GM10248 (cell line): ENCODE results near the gene HUNK.

Experiments
- CTCF ChIA-PET: fragments of 300-600 bp; sonication (Branson Sonifier 250); formaldehyde crosslinking; extraction: SDS; loops from one replicate; lab custom pipeline; 2021; ENCODE audit warnings: antibody characterized with exemption; lab: Yijun Ruan, JAX
- POLR2A ChIA-PET: fragments of 350-650 bp; sonication (Branson Sonifier 250); formaldehyde crosslinking; extraction: SDS; loops from one replicate; lab custom pipeline; 2020; ENCODE audit warnings: antibody characterized with exemption; lab: Yijun Ruan, JAX
- DNase-seq: peaks from one replicate; pipeline ENCODE4 v3.0.0; 2012; ENCODE audit errors: extremely low spot score
- TF ChIP-seq, protein P1 (sequence below): IDR thresholded peaks from 2 replicates; pipeline ENCODE4 v1.5.1; 2012; ENCODE audit warnings: mild to moderate bottlenecking, low read depth; ENCODE audit errors: extremely low read depth, missing control alignments, control extremely low read depth

Gene HUNK

DNA sequence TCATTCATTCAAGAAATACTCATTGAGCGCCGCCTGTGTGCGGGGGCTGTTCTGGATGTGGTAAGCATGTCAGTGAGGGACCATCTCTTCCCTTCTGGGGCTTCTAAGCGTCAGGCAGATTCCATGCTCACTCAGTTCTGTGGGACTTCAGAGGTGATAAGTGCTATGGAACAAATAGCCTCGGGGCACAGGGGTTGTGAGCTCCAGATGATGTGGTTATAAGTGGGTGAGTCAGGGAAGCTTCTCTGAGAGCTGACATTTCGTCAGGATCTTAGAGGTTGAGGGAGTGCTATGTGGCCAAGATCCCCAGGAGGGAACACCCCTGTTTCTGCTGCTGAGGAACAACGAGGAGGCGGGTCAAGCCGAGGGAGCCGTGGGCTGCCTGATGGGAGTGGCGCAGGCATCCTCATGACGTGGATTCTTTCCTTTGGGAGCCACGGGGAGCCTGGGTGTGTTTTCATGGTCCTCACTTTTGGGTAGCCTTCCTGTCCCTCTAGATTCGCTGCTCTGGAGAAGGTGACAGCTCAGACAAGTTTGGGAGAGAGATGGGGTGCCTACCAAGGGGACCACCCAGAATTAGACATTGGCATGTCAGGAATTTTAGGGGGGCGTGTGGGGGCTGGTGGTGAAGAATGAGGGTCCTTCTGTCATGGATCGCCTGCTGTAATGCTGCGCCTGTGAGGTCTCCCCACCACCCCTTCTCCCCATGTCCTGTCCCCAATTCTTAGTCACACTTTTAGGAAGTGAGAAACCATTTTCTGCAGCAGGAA lies 38.5 kb downstream of the HUNK start:
- POLR2A ChIA-PET = no interaction called here
- TF ChIP-seq, protein P1, sequence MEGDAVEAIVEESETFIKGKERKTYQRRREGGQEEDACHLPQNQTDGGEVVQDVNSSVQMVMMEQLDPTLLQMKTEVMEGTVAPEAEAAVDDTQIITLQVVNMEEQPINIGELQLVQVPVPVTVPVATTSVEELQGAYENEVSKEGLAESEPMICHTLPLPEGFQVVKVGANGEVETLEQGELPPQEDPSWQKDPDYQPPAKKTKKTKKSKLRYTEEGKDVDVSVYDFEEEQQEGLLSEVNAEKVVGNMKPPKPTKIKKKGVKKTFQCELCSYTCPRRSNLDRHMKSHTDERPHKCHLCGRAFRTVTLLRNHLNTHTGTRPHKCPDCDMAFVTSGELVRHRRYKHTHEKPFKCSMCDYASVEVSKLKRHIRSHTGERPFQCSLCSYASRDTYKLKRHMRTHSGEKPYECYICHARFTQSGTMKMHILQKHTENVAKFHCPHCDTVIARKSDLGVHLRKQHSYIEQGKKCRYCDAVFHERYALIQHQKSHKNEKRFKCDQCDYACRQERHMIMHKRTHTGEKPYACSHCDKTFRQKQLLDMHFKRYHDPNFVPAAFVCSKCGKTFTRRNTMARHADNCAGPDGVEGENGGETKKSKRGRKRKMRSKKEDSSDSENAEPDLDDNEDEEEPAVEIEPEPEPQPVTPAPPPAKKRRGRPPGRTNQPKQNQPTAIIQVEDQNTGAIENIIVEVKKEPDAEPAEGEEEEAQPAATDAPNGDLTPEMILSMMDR = no peak
- CTCF ChIA-PET = no interaction called here
- no peak for DNase-seq

DNA sequence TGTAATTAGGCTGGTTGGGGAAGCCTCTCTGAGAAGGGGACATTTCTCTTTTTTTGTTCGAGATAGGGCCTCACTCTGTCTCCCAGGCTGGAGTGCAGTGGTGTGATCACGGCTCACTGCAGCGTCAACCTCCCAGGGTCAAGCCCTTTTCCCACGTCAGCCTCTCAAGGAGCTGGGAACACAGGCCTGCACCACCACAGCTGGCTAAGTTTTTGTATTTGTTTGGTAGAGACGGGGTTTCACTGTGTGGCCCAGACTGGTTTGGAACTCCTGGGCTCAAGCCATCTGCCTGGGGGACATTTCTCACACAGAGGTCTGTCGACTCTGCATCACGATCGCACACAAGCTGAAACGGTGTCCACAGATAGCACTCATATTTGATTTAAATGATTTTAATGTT lies 39.7 kb downstream of the HUNK start:
- TF ChIP-seq, protein P1 = no peak
- POLR2A ChIA-PET = no interaction called here
- no peak for DNase-seq
- CTCF ChIA-PET = no interaction called here

DNA sequence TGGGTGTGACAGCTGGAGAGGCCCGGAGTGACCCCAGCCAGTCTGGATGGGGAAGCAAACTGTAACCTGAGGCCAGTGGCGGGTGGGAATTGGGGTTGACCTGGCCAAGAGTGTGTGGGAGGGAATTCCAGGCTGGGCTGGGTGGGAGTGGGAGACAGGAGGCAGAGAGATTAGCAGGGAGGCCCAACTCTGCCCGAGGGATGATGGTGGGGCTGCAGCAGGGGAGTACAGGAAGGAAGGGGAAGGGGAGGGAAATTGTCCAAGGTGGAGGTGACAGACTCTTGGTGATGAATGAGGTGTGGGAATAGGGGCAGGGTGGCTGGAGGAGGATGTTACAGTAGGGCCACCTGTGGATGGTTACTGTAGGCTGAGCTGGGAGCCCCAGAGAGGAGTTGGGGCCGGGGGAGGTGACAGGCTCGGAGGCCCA lies 40.4 kb downstream of the HUNK start:
- ChIA-PET CTCF (no interaction called here), POLR2A (no interaction called here)
- DNase-seq = no peak
- TF ChIP-seq, protein P1 = no peak

DNA sequence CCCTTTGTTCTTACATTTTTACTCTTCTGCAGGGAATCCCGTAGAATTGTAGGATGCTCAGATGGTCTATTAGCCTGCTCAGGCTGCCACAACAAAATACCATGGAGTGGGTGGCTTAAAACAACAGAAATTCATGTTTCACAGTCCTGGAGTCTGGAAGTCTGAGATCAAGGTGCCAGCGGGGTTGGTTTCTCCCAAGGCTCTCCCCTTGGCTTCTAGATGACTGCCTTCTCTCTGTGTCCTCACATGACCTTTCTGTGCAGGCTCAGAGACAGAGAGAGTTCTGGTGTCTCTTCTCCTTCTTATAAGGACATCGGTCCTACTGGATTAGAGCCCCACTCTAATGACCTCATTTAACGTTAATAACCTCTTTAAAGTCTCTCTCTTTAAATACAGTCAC lies 41.7 kb downstream of the HUNK start:
- no peak for DNase-seq
- TF ChIP-seq, protein P1 = no peak
- CTCF ChIA-PET = no interaction called here
- POLR2A ChIA-PET = no interaction called here

DNA sequence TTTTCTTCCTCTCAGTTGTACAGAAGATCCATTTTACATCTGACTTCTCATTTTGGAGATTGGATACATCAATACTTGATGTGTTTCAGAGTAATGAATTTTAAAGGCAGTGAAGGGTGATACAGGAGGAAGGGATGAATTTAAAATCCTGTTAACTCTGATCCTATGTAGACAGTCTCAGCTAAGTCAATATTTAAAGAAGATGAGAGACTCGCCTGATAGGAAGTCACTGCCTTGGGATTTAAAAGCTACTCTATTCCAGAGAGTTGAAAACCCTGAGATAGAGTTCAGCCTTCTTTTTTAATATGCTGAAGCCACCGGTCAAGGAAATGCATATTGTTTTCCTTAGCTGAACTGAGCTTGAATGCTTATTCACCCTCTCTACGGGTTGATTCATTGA lies 42.7 kb downstream of the HUNK start:
- ChIA-PET CTCF (no interaction called here), POLR2A (no interaction called here)
- no peak for DNase-seq
- TF ChIP-seq, protein P1 = no peak

DNA sequence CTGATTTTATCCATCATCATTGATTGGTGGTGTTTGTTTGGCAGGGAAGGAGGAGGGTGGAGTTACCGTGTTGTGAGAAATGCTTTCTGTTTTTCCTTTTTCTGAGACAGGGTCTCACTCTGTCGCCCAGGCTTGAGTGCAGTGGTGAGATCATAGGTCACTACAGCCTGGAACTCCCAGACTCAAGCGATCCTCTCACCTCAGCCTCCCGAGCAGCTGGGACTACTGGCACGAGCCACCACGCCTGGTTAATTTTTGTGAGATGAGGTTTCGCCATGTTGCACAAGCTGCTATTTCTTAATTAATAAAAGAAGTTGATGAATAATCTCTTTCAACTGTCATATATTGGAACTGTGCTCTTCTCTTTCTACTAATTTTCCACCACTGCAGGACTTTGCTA lies 44.3 kb downstream of the HUNK start:
- ChIA-PET POLR2A (no interaction called here), CTCF (no interaction called here)
- TF ChIP-seq, protein P1 = no peak
- DNase-seq = no peak
